H1 (cell line): ENCODE data around the gene ANKH.

Source experiments
- CBX5 ChIP-seq: fragments of 300-800, 300-1000 bp; sonication (generic); IDR thresholded peaks from 2 replicates; pipeline ENCODE4 v1.7.1; 2016; ENCODE audit warnings: antibody characterized with exemption, low read length, low read depth
- CTCF ChIP-seq, 3 experiments: IDR thresholded peaks; 1 replicate in 2 of 3; 2 replicates in 1 of 3; pipeline versions ENCODE4 v1.5.1 to v1.6.1; 2011; ENCODE audit warnings: low read length in 3 of 3, mild to moderate bottlenecking in 3 of 3, inconsistent platforms in 2 of 3, low read depth in 1 of 3, moderate library complexity in 1 of 3; ENCODE audit not compliant: insufficient read depth in 1 of 3; ENCODE audit errors: control extremely low read depth in 1 of 3
- EGR1 ChIP-seq: IDR thresholded peaks from 2 replicates; pipeline ENCODE4 v1.6.1; 2011; ENCODE audit warnings: low read depth, low read length, borderline replicate concordance
- HDAC2 ChIP-seq, 2 experiments: fragments of 300-600 bp in 1 of 2; sonication (generic) in 1 of 2; IDR thresholded peaks; 2 replicates each; pipeline ENCODE4 v1.6.1; 2011 to 2012; ENCODE audit warnings: low read depth in 2 of 2, low read length in 2 of 2, mild to moderate bottlenecking in 2 of 2, moderate library complexity in 2 of 2, borderline replicate concordance in 1 of 2, inconsistent platforms in 1 of 2
- JUN ChIP-seq: IDR thresholded peaks from 2 replicates; pipeline ENCODE4 v1.6.1; 2011; ENCODE audit warnings: low read depth, mild to moderate bottlenecking, improper control_type of control experiment, low read length
- KDM1A ChIP-seq: fragments of 200-600, 300-600 bp; sonication (generic); IDR thresholded peaks from 2 replicates; pipeline ENCODE4 v1.7.1; 2016; ENCODE audit warnings: mild to moderate bottlenecking, low read length, borderline replicate concordance
- KDM4A ChIP-seq: IDR thresholded peaks from one replicate; pipeline ENCODE4 v1.7.1; 2012; ENCODE audit warnings: low read depth, mild to moderate bottlenecking, moderate library complexity, low read length, inconsistent platforms; ENCODE audit not compliant: severe bottlenecking
- POLR2AphosphoS5 ChIP-seq: IDR thresholded peaks from 2 replicates; pipeline ENCODE4 v1.6.1; 2011; ENCODE audit warnings: low read depth, low read length

DNA sequence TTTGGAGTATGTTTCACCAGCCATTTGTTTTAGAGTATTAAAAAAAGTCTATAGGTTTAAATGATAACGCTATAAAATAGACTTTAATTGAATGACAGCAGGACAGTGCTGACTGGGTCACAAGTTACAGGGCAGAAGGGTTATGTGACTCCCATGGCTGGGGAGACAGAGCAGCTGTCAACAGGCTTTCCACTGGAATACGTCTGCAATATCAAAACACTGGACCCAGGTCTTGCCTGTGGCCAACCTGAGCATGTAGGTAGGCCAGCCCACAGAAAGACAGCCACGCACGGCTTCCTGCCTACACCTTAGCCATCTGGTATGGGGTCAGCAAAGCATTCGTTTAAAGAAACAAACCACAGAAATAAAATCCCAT lies 126.4 kb downstream of the ANKH start:
- no peak for TF ChIP-seq POLR2AphosphoS5
- TF ChIP-seq KDM1A: no peak
- no peak for TF ChIP-seq CBX5
- TF ChIP-seq HDAC2 (IDR thresholded peaks at IDR 0.05; ENCODE audit: borderline replicate concordance in 1 of 2, low read depth in 2 of 2, low read length in 2 of 2): no peak
- TF ChIP-seq JUN: no peak
- no peak for TF ChIP-seq KDM4A
- TF ChIP-seq CTCF (IDR thresholded peaks at IDR 0.05; ENCODE audit: control extremely low read depth in 1 of 3, insufficient read depth in 1 of 3, low read depth in 1 of 3, low read length in 3 of 3): no peak
- TF ChIP-seq EGR1: no peak
